DND-41 (cell line): Measurements from ENCODE around the gene TUBA1B.

Source experiments
- ATAC-seq: fragments of 200-7000 bp; cut with Tn5 transposase; 3 replicates; pipeline ENCODE4 v1.9.1; 2021; ENCODE audit warnings: low read depth; ENCODE audit not compliant: insufficient read depth
- DNase-seq: peaks from one replicate; pipeline ENCODE4 v3.0.0-alpha.2; 2020
- H2AFZ ChIP-seq: 2 replicates; pipeline ENCODE4 v1.6.0; 2012; ENCODE audit warnings: low read depth, low read length
- H3K27ac ChIP-seq: 2 replicates; pipeline ENCODE4 v1.5.1; 2012; ENCODE audit warnings: low read length, inconsistent platforms
- H3K27me3 ChIP-seq: fragments of 200-600 bp; sonication (generic); 2 replicates; pipeline ENCODE4 v1.6.0; 2012; ENCODE audit warnings: low read length, mild to moderate bottlenecking, inconsistent platforms; ENCODE audit not compliant: insufficient read depth, poor library complexity
- H3K36me3 ChIP-seq: 2 replicates; pipeline ENCODE4 v1.5.1; 2012; ENCODE audit warnings: low read length, inconsistent platforms; ENCODE audit not compliant: insufficient read depth
- H3K4me1 ChIP-seq: 2 replicates; pipeline ENCODE4 v1.5.1; 2012; ENCODE audit warnings: mild to moderate bottlenecking, low read length; ENCODE audit not compliant: insufficient read depth
- H3K4me2 ChIP-seq: 2 replicates; pipeline ENCODE4 v1.6.0; 2012; ENCODE audit warnings: mild to moderate bottlenecking, moderate library complexity, low read length, inconsistent platforms; ENCODE audit not compliant: insufficient read depth
- H3K4me3 ChIP-seq, 2 experiments: fragments of 200-600 bp in 1 of 2; shearing (Covaris generic) in 1 of 2; 2 replicates each; pipeline ENCODE4 v1.5.1; 2012 to 2016; ENCODE audit warnings: inconsistent platforms in 2 of 2, low read length in 2 of 2, mild to moderate bottlenecking in 2 of 2, low read depth in 1 of 2, moderate library complexity in 1 of 2
- H3K79me2 ChIP-seq: 2 replicates; pipeline ENCODE4 v1.6.0; 2012; ENCODE audit warnings: low read length, inconsistent platforms; ENCODE audit not compliant: insufficient read depth
- H3K9ac ChIP-seq: 2 replicates; pipeline ENCODE4 v1.6.0; 2012; ENCODE audit warnings: low read depth, mild to moderate bottlenecking, inconsistent platforms, low read length, moderate library complexity
- H3K9me3 ChIP-seq: 2 replicates; pipeline ENCODE4 v1.5.1; 2012; ENCODE audit warnings: low read length, moderate library complexity, mild to moderate bottlenecking, inconsistent platforms; ENCODE audit not compliant: insufficient read depth, severe bottlenecking
- H4K20me1 ChIP-seq: 2 replicates; pipeline ENCODE4 v1.6.0; 2012; ENCODE audit warnings: low read length; ENCODE audit not compliant: insufficient read depth
- EZH2 ChIP-seq: IDR thresholded peaks from 3 replicates; pipeline ENCODE4 v1.6.1; 2012; ENCODE audit warnings: borderline replicate concordance, low read depth, mild to moderate bottlenecking, moderate library complexity, low read length, inconsistent platforms; ENCODE audit not compliant: severe bottlenecking
- TF ChIP-seq, protein P1 (sequence below): IDR thresholded peaks from 2 replicates; pipeline ENCODE4 v1.5.1; 2012; ENCODE audit warnings: borderline replicate concordance, low read length, moderate library complexity, mild to moderate bottlenecking; ENCODE audit not compliant: poor library complexity, severe bottlenecking; ENCODE audit errors: extremely low read depth

TUBA1B gene

DNA sequence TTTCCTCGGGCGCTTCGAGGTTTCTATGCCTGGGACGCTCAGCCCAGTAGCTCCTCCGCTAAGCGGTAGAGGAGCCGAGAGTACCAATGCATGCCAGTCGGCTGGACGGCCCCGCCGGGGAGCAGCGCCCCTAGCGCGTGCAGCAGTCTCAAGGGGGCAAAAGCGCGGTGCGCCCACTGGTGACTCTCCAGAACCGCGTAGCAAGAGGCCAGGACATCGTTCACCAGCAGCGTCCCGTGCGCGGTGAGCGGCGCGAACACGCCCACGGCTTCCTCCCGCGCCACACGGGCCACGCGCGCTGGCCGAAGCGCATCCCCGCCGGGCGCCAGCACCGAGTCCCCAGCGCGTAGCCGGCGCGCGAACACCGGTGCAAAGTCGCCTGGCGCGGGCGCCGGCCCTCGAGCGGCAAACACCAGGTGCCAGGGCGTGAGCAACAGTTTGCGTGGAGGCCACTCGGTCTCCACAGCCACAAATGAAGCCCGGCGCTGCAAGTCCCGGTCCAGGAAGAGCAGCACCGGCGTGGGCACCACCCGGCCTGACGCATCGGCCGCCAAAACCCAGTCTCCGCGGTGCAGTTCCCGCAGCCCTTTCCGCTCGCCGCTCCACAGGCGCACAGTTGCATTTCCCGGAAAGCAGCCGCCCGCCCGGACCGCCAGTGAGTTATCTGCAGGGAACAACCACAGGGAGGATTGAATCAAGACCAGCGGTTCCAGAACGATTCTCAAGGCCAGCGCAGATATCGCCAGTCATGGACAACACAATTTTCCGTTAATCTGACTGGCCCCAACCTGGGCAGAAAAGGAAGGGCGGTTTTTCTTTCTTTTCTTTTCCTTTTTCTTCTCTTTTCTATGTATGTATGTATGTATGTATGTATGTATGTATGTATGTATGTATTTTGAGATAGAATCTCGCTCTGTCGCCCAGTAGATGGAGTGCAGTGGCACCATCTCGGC, 41.1 kb downstream of the TUBA1B start:
- ATAC-seq = peak; percentile 27; the same call in 1 of the 3 replicates
- no peak overlapping the region for H3K9ac ChIP-seq
- H2AFZ ChIP-seq = no peak overlapping the region

DNA sequence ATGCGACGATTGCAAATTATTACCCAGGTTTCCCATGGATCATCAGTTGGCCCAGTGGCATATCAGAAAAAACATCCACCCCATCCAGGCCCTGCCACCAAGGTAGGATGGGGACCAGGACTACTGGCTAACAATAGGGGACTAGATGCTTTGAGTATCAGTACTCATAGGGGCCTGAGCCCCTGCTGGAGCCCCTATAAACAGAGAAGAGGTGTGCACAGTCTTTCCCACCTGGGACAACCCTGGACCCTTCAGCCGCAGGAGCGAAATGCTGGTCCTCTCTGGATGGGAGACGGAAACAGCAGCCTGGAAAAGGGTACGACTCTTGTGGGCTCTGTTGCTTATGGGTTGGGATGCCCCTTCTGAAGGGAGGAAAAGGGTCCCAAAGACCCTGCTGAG, 42.3 kb downstream of the TUBA1B start:
- DNase-seq = no peak
- Histone ChIP-seq H3K79me2 (no peaks in the 10 kb centered on the region), H2AFZ (no peak overlapping the region; the same call in 1 of the 2 replicates), H4K20me1 (no peaks in the 10 kb centered on the region), H3K27ac (no peak overlapping the region), H3K9me3 (no peaks in the 10 kb centered on the region), H3K4me3 (0 out of 4 replicates have a peak overlapping the region, but pooled peaks of 1 of the 2 experiments have one; percentile 41), H3K27me3 (peaks cover 46% of the 10 kb centered on the region), H3K9ac (no peak overlapping the region), H3K4me1 (peaks cover 43% of the 10 kb centered on the region), H3K4me2 (peak overlapping the region; percentile 63), H3K36me3 (no peaks in the 10 kb centered on the region)
- no peak for ATAC-seq
- TF ChIP-seq, protein P1, sequence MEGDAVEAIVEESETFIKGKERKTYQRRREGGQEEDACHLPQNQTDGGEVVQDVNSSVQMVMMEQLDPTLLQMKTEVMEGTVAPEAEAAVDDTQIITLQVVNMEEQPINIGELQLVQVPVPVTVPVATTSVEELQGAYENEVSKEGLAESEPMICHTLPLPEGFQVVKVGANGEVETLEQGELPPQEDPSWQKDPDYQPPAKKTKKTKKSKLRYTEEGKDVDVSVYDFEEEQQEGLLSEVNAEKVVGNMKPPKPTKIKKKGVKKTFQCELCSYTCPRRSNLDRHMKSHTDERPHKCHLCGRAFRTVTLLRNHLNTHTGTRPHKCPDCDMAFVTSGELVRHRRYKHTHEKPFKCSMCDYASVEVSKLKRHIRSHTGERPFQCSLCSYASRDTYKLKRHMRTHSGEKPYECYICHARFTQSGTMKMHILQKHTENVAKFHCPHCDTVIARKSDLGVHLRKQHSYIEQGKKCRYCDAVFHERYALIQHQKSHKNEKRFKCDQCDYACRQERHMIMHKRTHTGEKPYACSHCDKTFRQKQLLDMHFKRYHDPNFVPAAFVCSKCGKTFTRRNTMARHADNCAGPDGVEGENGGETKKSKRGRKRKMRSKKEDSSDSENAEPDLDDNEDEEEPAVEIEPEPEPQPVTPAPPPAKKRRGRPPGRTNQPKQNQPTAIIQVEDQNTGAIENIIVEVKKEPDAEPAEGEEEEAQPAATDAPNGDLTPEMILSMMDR = no peak
- TF ChIP-seq EZH2 = peak; percentile 67

More for the DNA sequence above, 41.1 kb downstream of the TUBA1B start:
- Histone ChIP-seq H3K9me3 (no peaks in the 10 kb centered on the region), H3K36me3 (no peaks in the 10 kb centered on the region), H3K27ac (no peak overlapping the region), H3K4me3 (no peak overlapping the region), H3K79me2 (no peaks in the 10 kb centered on the region), H4K20me1 (no peaks in the 10 kb centered on the region), H3K4me1 (peaks cover 43% of the 10 kb centered on the region), H3K4me2 (peak overlapping the region; percentile 32), H3K27me3 (peaks cover 46% of the 10 kb centered on the region)
- TF ChIP-seq, protein P1 = peak; percentile 47
- TF ChIP-seq EZH2 = peak; percentile 90
- DNase-seq = peak; percentile 39

DNA sequence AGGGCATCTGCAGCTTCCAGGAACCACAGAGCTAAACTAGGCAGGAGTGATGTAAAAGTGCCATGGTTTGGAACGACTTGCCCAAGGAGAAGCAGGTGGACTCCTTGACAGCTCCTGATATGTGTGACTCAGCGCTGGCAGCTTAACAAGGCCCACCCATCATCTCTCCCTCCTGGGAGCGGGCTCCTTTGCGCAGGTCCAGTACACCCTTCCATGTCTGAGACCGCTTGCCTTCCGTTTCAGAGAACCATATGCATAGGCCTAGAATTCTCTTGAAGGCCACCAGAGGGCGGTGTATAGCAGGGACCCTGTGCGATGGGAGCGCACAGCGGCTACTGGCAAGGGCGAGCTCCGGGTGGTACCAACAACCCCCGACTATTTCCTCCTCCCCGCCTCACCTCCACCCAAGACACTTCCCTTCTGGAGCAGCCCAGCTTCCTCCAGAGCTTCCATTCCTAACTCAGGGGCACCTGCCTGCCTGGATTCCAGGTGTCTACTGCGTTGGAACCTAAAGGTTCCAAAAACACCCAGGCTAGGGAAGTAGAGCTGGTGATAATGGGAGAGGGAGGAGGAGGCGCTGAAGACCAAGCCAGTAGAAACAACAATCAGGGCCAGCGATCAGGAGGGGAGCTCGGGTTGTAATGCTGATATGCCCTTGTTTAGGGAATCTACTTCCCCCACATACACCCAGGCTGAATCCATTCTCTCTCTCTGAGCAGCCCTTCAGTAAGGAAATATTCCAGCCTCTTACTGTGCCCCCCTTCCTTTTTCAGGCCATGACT, 42.9 kb downstream of the TUBA1B start:
- peaks cover 43% of the 10 kb centered on the region for H3K4me1 ChIP-seq

More for the DNA sequence above, 42.9 kb downstream of the TUBA1B start:
- TF ChIP-seq EZH2 = no peak
- TF ChIP-seq, protein P1 = peak; percentile 97
- no peaks in the 10 kb centered on the region for H3K79me2 ChIP-seq
- peak overlapping the region; percentile 8; the same call in 1 of the 2 replicates for H3K9ac ChIP-seq
- H4K20me1 ChIP-seq = no peaks in the 10 kb centered on the region
- H3K27ac ChIP-seq = no peak overlapping the region
- peak; percentile 93 for ATAC-seq
- peak overlapping the region; percentile 63 for H3K4me2 ChIP-seq
- peak; percentile 87 for DNase-seq
- H2AFZ ChIP-seq = peak overlapping the region; percentile 73
- H3K36me3 ChIP-seq = no peaks in the 10 kb centered on the region
- peaks cover 46% of the 10 kb centered on the region for H3K27me3 ChIP-seq
- H3K4me3 ChIP-seq = peak overlapping the region in 1 of 2 experiments; percentile 41; a peak in 2 of 4 replicates
- no peaks in the 10 kb centered on the region for H3K9me3 ChIP-seq
